ENCODE results near the gene LBP.

- TF ChIP-seq CTCF (IDR thresholded peaks at IDR 0.05), result no peak
- no peak for TF ChIP-seq POLR2A (IDR thresholded peaks at IDR 0.05)
These were observed 2.1 kb upstream of the LBP start for GRCh38 chr20:38344107-38344701.
